ENCODE data around the gene SMAD3. TPM values are rescaled to one million over a fixed set of nuclear protein-coding genes. Genes with fewer than 3 reads are reported as not detected.
A peak's percentile ranks its signal among the peaks of the same experiment; 100 is the strongest.

The SMAD3 gene
- total RNA-seq, 4 donors from 2014 or later, result 25.9 to 69.4 (median 35.2) TPM

GRCh38 chr15:67219288-67219687 is 153.9 kb downstream of the SMAD3 start:
- 95% methylated on average over 2 of the region's 2 CpGs for WGBS, 2 donors
- no peak for TF ChIP-seq POLR2A (IDR thresholded peaks at IDR 0.05)
- no peak for TF ChIP-seq CTCF (IDR thresholded peaks at IDR 0.05)
- H3K4me3 ChIP-seq (ENCODE audit: low read depth, poor library complexity, severe bottlenecking), result no peak overlapping the region
- intact Hi-C loops (cut with DNase I; ENCODE audit: low total_unique reads), result no loop called here
- DNase-seq (ENCODE audit: low spot score in 2 of 2), result no peak

- TF ChIP-seq POLR2A (IDR thresholded peaks at IDR 0.05) (no peak), CTCF (IDR thresholded peaks at IDR 0.05) (no peak)
- H3K4me3 ChIP-seq (ENCODE audit: low read depth, poor library complexity, severe bottlenecking), result no peak overlapping the region
- peak in 1 of 2 donors; percentile 32 for DNase-seq (ENCODE audit: low spot score in 2 of 2)
- intact Hi-C loops (cut with DNase I; ENCODE audit: low total_unique reads), result no loop called here
- WGBS, 2 donors, result 61 to 71% methylated on average over 3 of the region's 3 CpGs
Observed at GRCh38 chr15:67224889-67225288, 159.5 kb downstream of the SMAD3 start.

GRCh38 chr15:67225336-67225735 is 159.9 kb downstream of the SMAD3 start:
- DNase-seq (ENCODE audit: low spot score in 2 of 2), result no peak
- no peak overlapping the region for H3K4me3 ChIP-seq (ENCODE audit: low read depth, poor library complexity, severe bottlenecking)
- TF ChIP-seq CTCF (IDR thresholded peaks at IDR 0.05) (no peak), POLR2A (IDR thresholded peaks at IDR 0.05) (no peak)
- WGBS, 2 donors, result 61 to 86% methylated on average over 2 of the region's 2 CpGs
- intact Hi-C loops (cut with DNase I; ENCODE audit: low total_unique reads), result no loop called here

- intact Hi-C loops (cut with DNase I; ENCODE audit: low total_unique reads), result no loop called here
- no peak for DNase-seq (ENCODE audit: low spot score in 2 of 2)
- H3K4me3 ChIP-seq (ENCODE audit: low read depth, poor library complexity, severe bottlenecking), result no peak overlapping the region
- WGBS, 2 donors, result 67 to 68% methylated on average over 1 of the region's 1 CpG
- TF ChIP-seq CTCF (IDR thresholded peaks at IDR 0.05), result no peak
- TF ChIP-seq POLR2A (IDR thresholded peaks at IDR 0.05), result no peak
Observed at GRCh38 chr15:67227431-67227830, 162.0 kb downstream of the SMAD3 start.

- 94 to 96% methylated on average over 1 of the region's 1 CpG for WGBS, 2 donors
- intact Hi-C loops (cut with DNase I; ENCODE audit: low total_unique reads), result no loop called here
- TF ChIP-seq POLR2A (IDR thresholded peaks at IDR 0.05), result no peak
- no peak for TF ChIP-seq CTCF (IDR thresholded peaks at IDR 0.05)
- H3K4me3 ChIP-seq (ENCODE audit: low read depth, poor library complexity, severe bottlenecking), result no peak overlapping the region
- DNase-seq (ENCODE audit: low spot score in 2 of 2), result no peak
Observed at GRCh38 chr15:67227846-67228245, 162.4 kb downstream of the SMAD3 start.

- 59 to 79% methylated on average over 1 of the region's 1 CpG for WGBS, 2 donors
- no peak for TF ChIP-seq POLR2A (IDR thresholded peaks at IDR 0.05)
- TF ChIP-seq CTCF (IDR thresholded peaks at IDR 0.05), result no peak
- H3K4me3 ChIP-seq (ENCODE audit: low read depth, poor library complexity, severe bottlenecking), result no peak overlapping the region
- DNase-seq (ENCODE audit: low spot score in 2 of 2), result no peak
- intact Hi-C loops (cut with DNase I; ENCODE audit: low total_unique reads), result no loop called here
Observed at GRCh38 chr15:67228286-67228685, 162.9 kb downstream of the SMAD3 start.
